VCaP (cell line): ENCODE measurements around the gene MAP4K4.

Source experiments
- H3K27ac ChIP-seq: fragments of 450-650 bp; 2 replicates; pipeline ENCODE4 v1.5.1; 2017
- TF ChIP-seq, protein P1 (sequence below): fragments of 450-650 bp; conservative IDR thresholded peaks from 2 replicates; pipeline ENCODE4 v1.5.1; 2017; ENCODE audit warnings: mild to moderate bottlenecking, moderate library complexity

The MAP4K4 gene

DNA sequence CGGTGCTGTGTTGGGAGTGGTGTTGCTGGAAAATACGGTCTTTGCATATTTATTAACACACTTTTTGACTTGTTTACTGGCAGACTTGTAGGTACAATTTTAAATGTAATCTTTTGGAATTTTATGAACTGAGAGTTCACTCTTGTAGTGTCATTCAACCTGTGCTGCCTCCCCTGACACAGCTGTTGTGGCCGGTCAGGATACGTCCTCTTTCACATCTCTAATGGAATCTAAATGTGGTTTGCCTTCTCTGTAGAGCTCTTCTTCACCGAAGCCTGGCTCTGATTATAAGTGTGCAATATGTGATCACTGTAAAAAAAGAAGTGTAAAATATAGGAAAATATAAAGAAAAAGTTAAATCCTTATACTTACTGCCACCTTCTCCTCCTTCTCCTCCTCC lies 94.7 kb downstream of the MAP4K4 start:
- H3K27ac ChIP-seq, result no peak overlapping the region
- TF ChIP-seq, protein P1, sequence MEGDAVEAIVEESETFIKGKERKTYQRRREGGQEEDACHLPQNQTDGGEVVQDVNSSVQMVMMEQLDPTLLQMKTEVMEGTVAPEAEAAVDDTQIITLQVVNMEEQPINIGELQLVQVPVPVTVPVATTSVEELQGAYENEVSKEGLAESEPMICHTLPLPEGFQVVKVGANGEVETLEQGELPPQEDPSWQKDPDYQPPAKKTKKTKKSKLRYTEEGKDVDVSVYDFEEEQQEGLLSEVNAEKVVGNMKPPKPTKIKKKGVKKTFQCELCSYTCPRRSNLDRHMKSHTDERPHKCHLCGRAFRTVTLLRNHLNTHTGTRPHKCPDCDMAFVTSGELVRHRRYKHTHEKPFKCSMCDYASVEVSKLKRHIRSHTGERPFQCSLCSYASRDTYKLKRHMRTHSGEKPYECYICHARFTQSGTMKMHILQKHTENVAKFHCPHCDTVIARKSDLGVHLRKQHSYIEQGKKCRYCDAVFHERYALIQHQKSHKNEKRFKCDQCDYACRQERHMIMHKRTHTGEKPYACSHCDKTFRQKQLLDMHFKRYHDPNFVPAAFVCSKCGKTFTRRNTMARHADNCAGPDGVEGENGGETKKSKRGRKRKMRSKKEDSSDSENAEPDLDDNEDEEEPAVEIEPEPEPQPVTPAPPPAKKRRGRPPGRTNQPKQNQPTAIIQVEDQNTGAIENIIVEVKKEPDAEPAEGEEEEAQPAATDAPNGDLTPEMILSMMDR, result no peak

DNA sequence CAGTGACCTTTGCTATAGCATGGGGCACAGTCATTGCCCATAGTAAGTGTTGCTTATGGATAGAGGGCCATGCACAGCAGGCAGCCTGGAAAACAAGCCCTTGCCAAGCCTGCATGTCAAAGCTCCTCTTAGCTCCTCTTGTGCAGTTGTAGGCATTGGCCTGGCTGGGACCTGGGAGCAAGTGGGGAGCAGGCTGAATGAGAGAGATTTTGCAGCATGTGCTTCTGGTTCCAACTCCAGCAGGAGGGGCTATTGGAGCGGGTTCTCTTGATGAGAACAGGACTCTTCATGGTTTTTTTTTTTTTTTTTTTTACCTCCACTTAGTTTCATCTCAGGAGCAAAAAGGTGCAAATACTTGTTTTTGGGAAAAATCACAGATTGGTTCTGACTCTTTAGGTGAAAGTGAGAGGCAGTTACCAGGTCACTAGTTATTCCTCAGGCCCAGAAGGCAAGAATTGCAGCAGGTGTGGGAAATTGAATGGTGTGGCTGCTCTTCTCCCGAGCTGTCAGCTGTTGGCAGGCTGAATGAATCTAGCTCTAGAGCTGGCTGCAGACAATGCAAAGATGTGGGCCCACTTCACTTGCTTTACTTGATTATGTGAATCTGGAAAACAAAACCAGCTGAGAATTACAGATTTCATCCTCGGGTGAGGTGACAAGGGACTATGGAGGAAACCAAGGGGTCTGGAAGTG lies 95.9 kb downstream of the MAP4K4 start:
- H3K27ac ChIP-seq, result no peak overlapping the region

DNA sequence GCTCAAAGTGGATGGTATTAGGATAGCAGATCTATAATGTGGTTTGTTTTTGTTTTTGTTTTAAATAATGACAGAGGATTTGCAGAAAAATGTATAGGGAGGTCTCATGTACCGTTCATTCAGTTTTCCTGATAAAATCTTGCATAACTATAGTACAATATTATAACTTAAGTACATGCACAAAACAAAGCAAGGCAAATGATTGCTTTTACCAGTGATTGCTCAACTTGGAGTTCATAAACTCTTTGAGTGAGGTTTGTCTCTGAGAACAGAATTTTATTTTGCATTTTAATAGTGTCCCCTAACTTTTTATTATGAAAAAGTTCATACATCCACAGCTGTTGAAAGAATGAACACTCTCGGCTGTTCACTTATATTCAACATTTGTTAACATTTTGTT lies 96.6 kb downstream of the MAP4K4 start:
- TF ChIP-seq, protein P1, result no peak
- H3K27ac ChIP-seq, result no peak overlapping the region

More for the DNA sequence above, 95.9 kb downstream of the MAP4K4 start:
- TF ChIP-seq, protein P1, result no peak

DNA sequence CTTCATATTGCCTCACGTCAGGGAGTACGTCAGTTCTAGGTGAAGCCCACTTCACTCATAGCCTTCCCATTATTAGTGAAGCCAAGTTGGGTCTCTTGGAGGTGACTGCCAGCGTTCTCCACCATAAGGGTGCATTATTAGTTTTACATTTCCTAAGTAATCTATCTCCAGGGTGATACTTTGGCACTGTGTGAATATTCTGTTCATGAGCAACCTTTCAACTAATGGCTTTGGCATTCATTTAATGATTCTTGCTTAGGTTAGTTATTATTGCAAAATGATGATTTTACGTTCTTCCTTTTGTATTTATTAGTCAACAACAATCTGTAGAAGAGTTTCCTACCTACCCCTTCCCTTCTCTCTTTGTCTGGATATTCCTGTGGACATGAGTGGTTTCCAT lies 97.5 kb downstream of the MAP4K4 start:
- no peak overlapping the region for H3K27ac ChIP-seq
- TF ChIP-seq, protein P1, result no peak

DNA sequence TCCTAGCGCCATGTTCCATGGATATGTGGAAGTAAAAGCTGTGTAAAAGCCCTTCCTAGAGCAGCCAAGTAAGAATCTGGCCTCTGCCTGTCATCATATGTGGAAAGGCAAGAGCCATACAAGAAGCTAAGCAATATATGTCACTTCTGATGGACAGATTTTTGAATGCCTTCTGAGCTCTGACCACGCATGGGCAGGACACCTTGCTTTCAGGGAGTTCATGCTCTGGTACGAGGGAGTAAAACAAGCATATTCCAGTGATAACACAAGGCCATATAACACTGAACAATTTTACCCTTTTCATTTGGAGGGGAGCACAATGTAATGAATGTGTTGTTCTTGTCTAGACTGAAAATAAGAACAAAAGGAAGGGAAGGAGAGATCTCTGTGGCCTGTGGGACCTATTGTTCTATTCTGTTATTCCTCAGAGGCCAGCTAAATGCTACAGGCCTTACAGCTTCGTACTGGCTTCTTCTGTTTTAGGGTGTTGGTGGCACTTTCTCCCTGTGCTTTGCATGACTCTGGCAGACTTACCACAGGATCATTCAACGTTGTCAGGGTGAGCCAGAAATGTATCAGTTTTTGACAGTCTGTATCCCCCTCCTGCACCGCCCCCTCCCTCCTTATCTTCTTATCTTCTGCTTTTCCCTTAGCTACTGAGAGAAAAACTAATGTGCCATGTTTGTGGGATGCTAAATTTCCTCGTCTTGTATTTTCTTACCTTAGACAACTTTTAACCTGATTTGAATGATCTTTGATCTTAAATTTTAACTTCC lies 99.5 kb downstream of the MAP4K4 start:
- no peak overlapping the region for H3K27ac ChIP-seq
- TF ChIP-seq, protein P1, result no peak

DNA sequence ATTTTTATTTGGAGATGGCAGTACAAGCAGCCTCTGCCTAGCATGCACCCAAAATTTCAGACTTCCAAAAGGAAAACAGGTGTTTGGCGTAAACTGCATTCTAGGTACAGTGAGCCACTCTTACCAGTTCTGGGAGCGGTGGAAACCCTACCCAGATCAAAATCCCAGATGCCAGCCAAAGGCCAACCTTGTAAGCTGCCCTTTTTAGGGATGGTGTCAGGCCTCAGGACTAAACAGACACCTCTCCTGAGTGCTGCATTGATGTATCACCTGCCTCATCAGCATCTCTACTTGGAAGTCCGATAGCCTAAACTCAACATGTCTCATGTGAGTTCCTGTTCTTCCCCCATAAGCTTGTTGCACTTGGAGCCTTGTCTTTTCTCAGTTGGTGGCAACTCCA lies 104.0 kb downstream of the MAP4K4 start:
- TF ChIP-seq, protein P1, result no peak
- no peak overlapping the region for H3K27ac ChIP-seq

DNA sequence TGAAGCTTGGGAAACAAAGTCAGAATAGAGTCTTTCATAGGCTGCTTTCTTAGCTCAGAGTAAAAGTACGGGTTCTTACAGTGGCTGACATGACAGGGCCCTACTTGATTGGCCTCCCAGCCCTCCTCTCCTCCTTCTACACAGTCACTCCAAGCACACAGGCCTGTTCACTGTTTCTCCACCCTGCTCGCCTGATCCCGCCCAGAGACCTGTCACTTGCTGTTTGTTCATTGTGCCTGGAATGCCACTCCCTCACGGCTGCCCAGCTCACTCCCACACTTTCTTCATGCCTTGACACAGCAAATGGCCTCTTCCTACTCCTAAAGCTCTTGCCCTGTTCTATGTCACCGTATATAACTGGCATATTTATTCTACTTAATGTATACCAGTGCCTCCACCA lies 104.8 kb downstream of the MAP4K4 start:
- TF ChIP-seq, protein P1, result no peak
- no peak overlapping the region for H3K27ac ChIP-seq
